Measurements from ENCODE around the gene WDR74.

- no peak for TF ChIP-seq EZH2 (IDR thresholded peaks at IDR 0.05; ENCODE audit: borderline replicate concordance, low read depth, low read length, poor library complexity, severe bottlenecking)
- no peak for TF ChIP-seq CTCF (conservative IDR thresholded peaks at IDR 0.05; ENCODE audit: low read depth, low read length)
These were observed 26.2 kb upstream of the WDR74 start for GRCh38 chr11:62865635-62866034.
